A673 (cell line): Measurements from ENCODE around the gene IFNLR1. TPM values are rescaled to one million over a fixed set of nuclear protein-coding genes. Genes with fewer than 3 reads are reported as not detected.

Experiments
- BruUV-seq: library from RNA; stranded (reverse); fragments of 400-500 nt; replicated peaks from 2 replicates; lab custom pipeline; 2021; lab: Mats Ljungman, UMichigan
- CTCF ChIA-PET: fragments of 300-600 bp; sonication (Branson Sonifier 250); formaldehyde crosslinking; loops from one replicate; lab custom pipeline; 2022; ENCODE audit warnings: antibody characterized with exemption; lab: Charles Lee
- POLR2A ChIA-PET: fragments of 300-600 bp; sonication (Branson Sonifier 250); formaldehyde crosslinking; loops from one replicate; lab custom pipeline; 2022; ENCODE audit warnings: antibody characterized with exemption; ENCODE audit not compliant: low non-redundant PET; lab: Charles Lee
- DNase-seq: peaks from one replicate; pipeline ENCODE4 v3.0.0-alpha.2; 2015; ENCODE audit warnings: low spot score
- H3K27ac ChIP-seq: fragments of 200-600 bp; sonication (generic); 2 replicates; pipeline ENCODE4 v1.5.1; 2016; ENCODE audit warnings: mixed run types, low read depth, mild to moderate bottlenecking, mixed read lengths, antibody characterized with exemption, low read length; ENCODE audit not compliant: poor library complexity, severe bottlenecking
- H3K27me3 ChIP-seq: fragments of 200-600 bp; sonication (generic); replicated peaks from 2 replicates; pipeline ENCODE4 v1.6.1; 2017; ENCODE audit warnings: mixed run types, low read depth, mild to moderate bottlenecking, mixed read lengths, antibody characterized with exemption, low read length; ENCODE audit not compliant: insufficient read depth, poor library complexity
- H3K36me3 ChIP-seq: fragments of 200-600 bp; sonication (generic); 2 replicates; pipeline ENCODE4 v1.6.1; 2016; ENCODE audit warnings: mixed run types, mild to moderate bottlenecking, mixed read lengths, antibody characterized with exemption, low read length; ENCODE audit not compliant: insufficient read depth, poor library complexity, severe bottlenecking
- H3K4me1 ChIP-seq: fragments of 200-600 bp; sonication (generic); 2 replicates; pipeline ENCODE4 v1.6.1; 2017; ENCODE audit warnings: mixed run types, mild to moderate bottlenecking, mixed read lengths, antibody characterized with exemption, low read length; ENCODE audit not compliant: insufficient read depth, poor library complexity, severe bottlenecking
- H3K4me3 ChIP-seq: fragments of 200-600 bp; sonication (generic); 2 replicates; pipeline ENCODE4 v1.5.1; 2016; ENCODE audit warnings: low read depth, mixed run types, mild to moderate bottlenecking, mixed read lengths, low read length; ENCODE audit not compliant: poor library complexity, severe bottlenecking
- H3K9me3 ChIP-seq: fragments of 200-600 bp; sonication (generic); 2 replicates; pipeline ENCODE4 v1.6.1; 2016; ENCODE audit warnings: mixed run types, low read depth, mild to moderate bottlenecking, mixed read lengths, antibody characterized with exemption, low read length; ENCODE audit not compliant: poor library complexity, severe bottlenecking
- CTCF ChIP-seq: fragments of 300-800, 200-600 bp; sonication (generic); conservative IDR thresholded peaks from 2 replicates; pipeline ENCODE4 v1.5.1; 2017; ENCODE audit warnings: low read depth, mild to moderate bottlenecking, antibody characterized with exemption, low read length, moderate library complexity, mixed read lengths
- EZH2 ChIP-seq: fragments of 200-600 bp; sonication (generic); IDR thresholded peaks from 2 replicates; pipeline ENCODE4 v1.6.1; 2017; ENCODE audit warnings: borderline replicate concordance, low read depth, mild to moderate bottlenecking, mixed read lengths, antibody characterized with exemption, low read length; ENCODE audit not compliant: poor library complexity, severe bottlenecking
- intact Hi-C: fragments of 100-400 bp; cut with micrococcal nuclease; formaldehyde crosslinking; loops from one replicate; pipeline ENCODE4 v1.10.0; 2022; ENCODE audit not compliant: unreplicated experiment
- total RNA-seq: library from RNA; stranded (reverse); gene quantifications from 2 replicates; pipeline ENCODE4 v1.2.3, GENCODE V29; 2021

The IFNLR1 gene
- total RNA-seq, 1 experiment from 2014 or later = 2.0 TPM

GRCh38 chr1:24121406-24121805 lies 65.7 kb downstream of the IFNLR1 start:
- no peak for TF ChIP-seq CTCF
- TF ChIP-seq EZH2 = no peak
- Histone ChIP-seq H3K9me3 (no peaks in the 10 kb centered on the region), H3K27me3 (no peaks in the 10 kb centered on the region), H3K4me3 (no peak overlapping the region), H3K36me3 (no peaks in the 10 kb centered on the region), H3K4me1 (no peaks in the 10 kb centered on the region), H3K27ac (no peak overlapping the region)
- intact Hi-C loops = no loop called here
- DNase-seq = no peak
- POLR2A ChIA-PET = no interaction called here
- CTCF ChIA-PET = no interaction called here
- BruUV-seq = no TSS peak

DNA sequence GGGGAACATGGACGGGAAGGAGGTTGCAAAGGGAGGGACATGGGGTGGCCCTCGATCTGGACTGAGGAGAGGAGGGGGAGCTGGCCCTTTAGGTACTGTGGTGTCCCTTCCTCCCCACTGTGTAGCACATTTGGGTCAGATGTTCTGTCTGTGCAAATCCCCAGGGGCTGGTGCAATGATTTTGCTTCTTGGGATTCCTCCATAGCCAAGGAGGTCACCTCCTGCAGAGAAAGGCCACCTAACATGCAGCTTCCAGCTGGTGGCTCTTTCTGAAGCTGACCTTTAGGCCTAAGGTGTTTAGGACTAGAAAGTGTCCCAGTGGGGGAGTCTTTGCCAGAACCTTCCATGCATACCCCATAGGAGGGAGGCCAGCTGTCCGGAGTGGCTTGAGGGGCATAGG lies 66.1 kb downstream of the IFNLR1 start:
- ChIA-PET POLR2A (no interaction called here), CTCF (no interaction called here)
- Histone ChIP-seq H3K4me1 (no peaks in the 10 kb centered on the region), H3K9me3 (no peaks in the 10 kb centered on the region), H3K36me3 (no peaks in the 10 kb centered on the region), H3K27me3 (no peaks in the 10 kb centered on the region), H3K4me3 (no peak overlapping the region), H3K27ac (no peak overlapping the region)
- no peak for TF ChIP-seq CTCF
- TF ChIP-seq EZH2 = no peak
- no TSS peak for BruUV-seq
- intact Hi-C loops = no loop called here
- DNase-seq = no peak

DNA sequence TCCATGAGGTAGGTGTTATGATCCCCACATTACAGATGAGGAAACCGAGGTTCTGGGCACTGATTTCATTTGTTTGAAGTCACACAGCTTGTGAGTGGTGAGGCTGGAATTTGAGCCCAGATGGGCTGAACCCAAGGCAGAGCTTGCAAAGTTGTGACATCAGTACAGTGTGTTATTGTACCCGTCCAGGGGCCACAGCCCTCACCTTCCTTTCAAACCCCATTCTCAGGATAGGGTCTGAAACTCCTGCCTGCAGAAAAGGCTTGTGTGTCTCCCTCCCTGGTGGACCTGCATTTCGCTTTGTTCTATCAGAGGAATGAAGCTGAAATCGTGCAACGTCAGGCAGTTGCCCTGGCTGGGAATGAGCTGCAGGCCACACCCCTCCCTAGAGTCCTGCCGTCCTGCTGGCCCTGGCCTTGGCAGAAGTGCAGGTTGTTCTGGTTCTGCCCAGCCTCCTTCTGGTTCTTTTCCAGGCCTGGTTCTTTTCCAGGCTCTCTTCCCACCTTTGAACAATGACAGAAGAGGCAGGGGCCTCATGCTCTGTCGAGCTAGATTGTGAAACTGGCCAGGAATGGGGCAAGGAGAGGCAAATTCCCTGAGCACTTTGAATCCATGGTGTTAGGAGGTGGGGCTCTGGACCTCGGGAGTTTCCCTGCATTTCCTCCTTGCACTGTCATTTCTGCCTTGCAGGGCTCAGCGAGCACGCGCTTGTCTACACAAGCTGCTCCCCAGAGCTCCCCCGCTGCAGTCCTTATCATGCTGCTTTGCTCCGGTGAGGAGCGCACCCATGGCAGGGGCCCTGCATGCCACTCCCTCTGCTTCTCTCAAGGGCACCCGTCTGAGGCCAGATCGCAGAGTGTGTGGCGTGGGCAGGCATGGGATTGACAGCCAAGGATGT lies 67.0 kb downstream of the IFNLR1 start:
- Histone ChIP-seq H3K4me1 (no peaks in the 10 kb centered on the region), H3K9me3 (no peaks in the 10 kb centered on the region), H3K4me3 (no peak overlapping the region), H3K36me3 (no peaks in the 10 kb centered on the region), H3K27me3 (no peaks in the 10 kb centered on the region), H3K27ac (no peak overlapping the region)
- CTCF ChIA-PET = no interaction called here
- intact Hi-C loops = no loop called here
- POLR2A ChIA-PET = no interaction called here
- BruUV-seq = no TSS peak
- DNase-seq = no peak
- TF ChIP-seq EZH2 (no peak), CTCF (no peak)
